ENCODE data around the gene KIFC3.

Gene KIFC3

GRCh38 chr16:57845115-57845514 lies 42.8 kb upstream of the KIFC3 start:
- H3K9me3 ChIP-seq (ENCODE audit: control insufficient read depth, insufficient read depth, low read depth, low read length) = no peaks in the 10 kb centered on the region
- H3K4me3 ChIP-seq (ENCODE audit: low read depth, low read length) = no peak overlapping the region
- ChIA-PET POLR2A (no interaction called here), CTCF (interaction anchor here (0.9 kb wide), 1 partner anchor 17 kb away, joined by 3 read pairs; no protein-coding TSS in a partner anchor)
- H3K36me3 ChIP-seq (ENCODE audit: control insufficient read depth in 2 of 2, insufficient read depth in 1 of 2, low read length in 2 of 2) = no peaks in the 10 kb centered on the region
- H3K4me1 ChIP-seq (ENCODE audit: control insufficient read depth, insufficient read depth, low read length) = 0 out of 2 replicates have a peak, but pooled peaks cover 3% of the 10 kb centered on the region
- H3K27ac ChIP-seq (ENCODE audit: extremely low read depth, low read depth, low read length) = no peak overlapping the region
- no peak for TF ChIP-seq ZNF843 (tag by site-specific recombination; IDR thresholded peaks at IDR 0.05)
- no peak for TF ChIP-seq ZNF433 (tag by site-specific recombination; IDR thresholded peaks at IDR 0.05; ENCODE audit: low read depth)
- TF ChIP-seq ZSCAN23 (tag by site-specific recombination; IDR thresholded peaks at IDR 0.05) = no peak
- no peak for TF ChIP-seq GFI1B (tag by site-specific recombination; IDR thresholded peaks at IDR 0.05)
- TF ChIP-seq, protein P1, sequence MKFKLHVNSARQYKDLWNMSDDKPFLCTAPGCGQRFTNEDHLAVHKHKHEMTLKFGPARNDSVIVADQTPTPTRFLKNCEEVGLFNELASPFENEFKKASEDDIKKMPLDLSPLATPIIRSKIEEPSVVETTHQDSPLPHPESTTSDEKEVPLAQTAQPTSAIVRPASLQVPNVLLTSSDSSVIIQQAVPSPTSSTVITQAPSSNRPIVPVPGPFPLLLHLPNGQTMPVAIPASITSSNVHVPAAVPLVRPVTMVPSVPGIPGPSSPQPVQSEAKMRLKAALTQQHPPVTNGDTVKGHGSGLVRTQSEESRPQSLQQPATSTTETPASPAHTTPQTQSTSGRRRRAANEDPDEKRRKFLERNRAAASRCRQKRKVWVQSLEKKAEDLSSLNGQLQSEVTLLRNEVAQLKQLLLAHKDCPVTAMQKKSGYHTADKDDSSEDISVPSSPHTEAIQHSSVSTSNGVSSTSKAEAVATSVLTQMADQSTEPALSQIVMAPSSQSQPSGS (tag by site-specific recombination; IDR thresholded peaks at IDR 0.05; ENCODE audit: low read depth) = no peak
- no peak for TF ChIP-seq ZNF24 (tag by site-specific recombination; IDR thresholded peaks at IDR 0.05)
- no peak for TF ChIP-seq ZBTB10 (tag by site-specific recombination; IDR thresholded peaks at IDR 0.05)
- no peak for TF ChIP-seq ZIC2 (tag by site-specific recombination; IDR thresholded peaks at IDR 0.05)
- no peak for TF ChIP-seq INSM2 (tag by site-specific recombination; IDR thresholded peaks at IDR 0.05)
- TF ChIP-seq, protein P2, sequence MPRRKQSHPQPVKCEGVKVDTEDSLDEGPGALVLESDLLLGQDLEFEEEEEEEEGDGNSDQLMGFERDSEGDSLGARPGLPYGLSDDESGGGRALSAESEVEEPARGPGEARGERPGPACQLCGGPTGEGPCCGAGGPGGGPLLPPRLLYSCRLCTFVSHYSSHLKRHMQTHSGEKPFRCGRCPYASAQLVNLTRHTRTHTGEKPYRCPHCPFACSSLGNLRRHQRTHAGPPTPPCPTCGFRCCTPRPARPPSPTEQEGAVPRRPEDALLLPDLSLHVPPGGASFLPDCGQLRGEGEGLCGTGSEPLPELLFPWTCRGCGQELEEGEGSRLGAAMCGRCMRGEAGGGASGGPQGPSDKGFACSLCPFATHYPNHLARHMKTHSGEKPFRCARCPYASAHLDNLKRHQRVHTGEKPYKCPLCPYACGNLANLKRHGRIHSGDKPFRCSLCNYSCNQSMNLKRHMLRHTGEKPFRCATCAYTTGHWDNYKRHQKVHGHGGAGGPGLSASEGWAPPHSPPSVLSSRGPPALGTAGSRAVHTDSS (tag by site-specific recombination; IDR thresholded peaks at IDR 0.05) = no peak
- no peak for TF ChIP-seq ZNF791 (tag by site-specific recombination; IDR thresholded peaks at IDR 0.05)
- TF ChIP-seq ZNF223 (tag by site-specific recombination; IDR thresholded peaks at IDR 0.05) = no peak
- no peak for TF ChIP-seq ZNF585B (tag by site-specific recombination; IDR thresholded peaks at IDR 0.05)

- CTCF ChIA-PET = interaction anchor here (0.9 kb wide), 1 partner anchor 18 kb away, joined by 3 read pairs; no protein-coding TSS in a partner anchor
- POLR2A ChIA-PET = interaction anchor here (0.6 kb wide), 1 partner anchor 1505 kb away, joined by 5 read pairs; no protein-coding TSS in a partner anchor
- no peaks in the 10 kb centered on the region for H3K36me3 ChIP-seq (ENCODE audit: control insufficient read depth in 2 of 2, insufficient read depth in 1 of 2, low read length in 2 of 2)
- H3K4me1 ChIP-seq (ENCODE audit: control insufficient read depth, insufficient read depth, low read length) = 0 out of 2 replicates have a peak, but pooled peaks cover 3% of the 10 kb centered on the region
- no peaks in the 10 kb centered on the region for H3K9me3 ChIP-seq (ENCODE audit: control insufficient read depth, insufficient read depth, low read depth, low read length)
- no peak overlapping the region for H3K27ac ChIP-seq (ENCODE audit: extremely low read depth, low read depth, low read length)
- H3K4me3 ChIP-seq (ENCODE audit: low read depth, low read length) = no peak overlapping the region
- TF ChIP-seq ZNF426 (tag by site-specific recombination; IDR thresholded peaks at IDR 0.05) = no peak
- TF ChIP-seq ZNF623 (tag by site-specific recombination; IDR thresholded peaks at IDR 0.05) = no peak
- TF ChIP-seq ZNF704 (tag by site-specific recombination; IDR thresholded peaks at IDR 0.05) = no peak
- no peak for TF ChIP-seq ZNF24 (tag by site-specific recombination; IDR thresholded peaks at IDR 0.05)
- no peak for TF ChIP-seq ZNF449 (tag by site-specific recombination; IDR thresholded peaks at IDR 0.05)
- no peak for TF ChIP-seq ZFP41 (tag by site-specific recombination; IDR thresholded peaks at IDR 0.05; ENCODE audit: borderline replicate concordance)
- no peak for TF ChIP-seq ZNF394 (tag by site-specific recombination; IDR thresholded peaks at IDR 0.05; ENCODE audit: borderline replicate concordance)
- TF ChIP-seq BCL11A (tag by site-specific recombination; IDR thresholded peaks at IDR 0.05; ENCODE audit: low read depth) = no peak
- no peak for TF ChIP-seq ZNF701 (tag by site-specific recombination; IDR thresholded peaks at IDR 0.05)
- no peak for TF ChIP-seq TRIM28 (IDR thresholded peaks at IDR 0.05; ENCODE audit: borderline replicate concordance, low read length)
- TF ChIP-seq ZNF664 (tag by site-specific recombination; IDR thresholded peaks at IDR 0.05) = no peak
- TF ChIP-seq, protein P3, sequence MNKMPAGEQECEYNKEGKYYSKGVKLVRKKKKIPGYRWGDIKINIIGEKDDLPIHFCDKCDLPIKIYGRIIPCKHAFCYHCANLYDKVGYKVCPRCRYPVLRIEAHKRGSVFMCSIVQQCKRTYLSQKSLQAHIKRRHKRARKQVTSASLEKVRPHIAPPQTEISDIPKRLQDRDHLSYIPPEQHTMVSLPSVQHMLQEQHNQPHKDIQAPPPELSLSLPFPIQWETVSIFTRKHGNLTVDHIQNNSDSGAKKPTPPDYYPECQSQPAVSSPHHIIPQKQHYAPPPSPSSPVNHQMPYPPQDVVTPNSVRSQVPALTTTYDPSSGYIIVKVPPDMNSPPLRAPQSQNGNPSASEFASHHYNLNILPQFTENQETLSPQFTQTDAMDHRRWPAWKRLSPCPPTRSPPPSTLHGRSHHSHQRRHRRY (tag by site-specific recombination; IDR thresholded peaks at IDR 0.05) = no peak
These were observed 42.2 kb upstream of the KIFC3 start for GRCh38 chr16:57844416-57845030.
